Inferior parietal cortex (tissue), 1 donor: ENCODE data around the gene SYCE3.
A peak's percentile ranks its signal among the peaks of the same experiment; 100 is the strongest.
"Not testable (repeated sequence)": the region's sequence is repeated elsewhere in the genome, so short reads cannot be mapped to it uniquely, and the experiment has no call there.

Experiments
- DNase-seq: peaks from one replicate; pipeline ENCODE4 v3.0.0-alpha.2; 2016; ENCODE audit errors: extremely low spot score

Gene SYCE3

GRCh38 chr22:50548921-50549790 is 13.6 kb downstream of the SYCE3 start:
- DNase-seq: no peak

- DNase-seq: no peak
Observed at GRCh38 chr22:50548040-50548920, 14.4 kb downstream of the SYCE3 start.

GRCh38 chr22:50547263-50547985 is 15.3 kb downstream of the SYCE3 start:
- DNase-seq: no peak

- DNase-seq: no peak
Observed at GRCh38 chr22:50546326-50547262, 16.1 kb downstream of the SYCE3 start.

GRCh38 chr22:50545522-50546325 is 17.0 kb downstream of the SYCE3 start, which contains the start of gene KLHDC7B:
KLHDC7B (plus strand) TSS chr22:50545899; CDS start chr22:50546244, 345 bp downstream.
- no peak for DNase-seq

GRCh38 chr22:50544746-50545253 is 17.9 kb downstream of the SYCE3 start:
- DNase-seq: no peak

- peak; percentile 35 for DNase-seq
Observed at GRCh38 chr22:50544078-50544745, 18.5 kb downstream of the SYCE3 start.

GRCh38 chr22:50542416-50542927 is 20.2 kb downstream of the SYCE3 start:
- no peak for DNase-seq

- not testable (repeated sequence) for DNase-seq
Observed at GRCh38 chr22:50541667-50542026, 21.1 kb downstream of the SYCE3 start.

GRCh38 chr22:50540381-50540780 is 22.3 kb downstream of the SYCE3 start:
- no peak for DNase-seq

- no peak for DNase-seq
Observed at GRCh38 chr22:50537765-50538164, 25.0 kb downstream of the SYCE3 start.

- DNase-seq: no peak
Observed at GRCh38 chr22:50536226-50536625, 26.5 kb downstream of the SYCE3 start.

GRCh38 chr22:50535113-50535512 is 27.6 kb downstream of the SYCE3 start:
- DNase-seq: no peak

- not testable (repeated sequence) for DNase-seq
Observed at GRCh38 chr22:50533856-50534711, 28.6 kb downstream of the SYCE3 start.

GRCh38 chr22:50532824-50533796 is 29.6 kb downstream of the SYCE3 start:
- DNase-seq: no peak

GRCh38 chr22:50531962-50532674 is 30.6 kb downstream of the SYCE3 start:
- DNase-seq: no peak
